Ramos (cell line): ENCODE data around the gene HSCB.

ENCODE experiments used
- in situ Hi-C: fragments of 300-500 bp; cut with MboI; formaldehyde crosslinking; loops from one replicate; pipeline ENCODE4 v1.14.3; 2022; ENCODE audit warnings: low sequenced_read_pairs; ENCODE audit not compliant: unreplicated experiment

The HSCB gene

DNA sequence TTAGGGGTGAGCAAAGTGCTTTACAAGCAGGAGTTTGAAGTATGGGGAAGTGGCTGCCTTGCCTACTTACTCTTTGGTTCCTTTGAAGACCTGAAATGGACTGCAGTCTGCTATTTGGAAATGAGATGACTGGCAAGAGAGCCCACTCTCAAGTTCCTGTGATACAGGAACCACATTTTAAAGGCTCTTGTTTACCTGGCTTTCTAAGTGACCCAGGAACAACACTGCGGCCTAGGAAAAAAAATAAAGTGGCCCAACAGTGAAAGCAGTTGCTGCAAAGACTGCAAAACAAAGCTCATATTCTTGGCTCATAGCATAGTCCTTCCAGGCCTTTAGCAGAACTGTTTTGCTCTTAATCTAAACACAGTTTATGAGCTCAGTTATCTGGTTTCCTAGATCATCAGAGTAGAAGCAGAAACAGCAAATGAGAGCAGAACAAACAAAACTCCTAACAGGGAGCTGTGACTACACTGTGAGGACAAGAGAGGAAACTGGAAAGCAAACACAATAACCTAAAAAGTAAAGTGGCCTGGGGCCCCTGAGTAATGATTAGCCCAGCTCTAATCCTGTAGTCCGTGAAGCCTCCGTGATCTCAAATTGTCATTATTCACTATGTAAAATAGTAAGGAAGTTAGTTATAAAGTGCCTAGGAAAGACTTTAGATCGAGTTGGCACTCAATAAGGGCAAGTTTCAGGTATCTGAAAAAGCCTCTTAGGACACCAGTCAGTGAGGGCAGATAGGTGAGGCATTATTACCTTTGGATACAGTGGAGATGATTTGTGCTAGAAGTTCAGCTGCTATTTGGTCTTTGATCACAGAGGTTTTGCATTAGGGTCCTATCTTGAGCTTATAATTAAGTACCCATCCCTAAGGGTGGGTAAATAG lies 42.2 kb downstream of the HSCB start:
- in situ Hi-C loops: no loop called here

DNA sequence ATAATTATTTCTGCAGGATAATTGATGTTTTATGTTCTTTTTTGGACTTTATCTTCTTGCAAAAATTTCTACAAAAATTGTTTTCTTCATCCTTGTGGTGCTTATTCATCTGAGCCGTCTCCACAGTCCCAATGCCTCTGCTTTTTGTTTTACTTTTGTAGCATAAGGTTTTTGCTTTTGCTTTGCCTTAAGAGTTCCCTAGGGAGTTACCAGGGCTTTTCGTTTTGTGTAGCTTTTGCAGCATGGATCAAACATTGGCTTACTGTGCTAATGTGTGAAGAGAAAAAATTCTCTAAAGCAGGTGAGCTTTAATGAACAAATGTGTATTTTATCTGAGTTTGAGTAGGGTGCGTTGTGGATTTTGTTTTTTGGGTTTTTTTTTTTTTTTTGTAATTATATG lies 46.8 kb downstream of the HSCB start:
- in situ Hi-C loops: no loop called here

DNA sequence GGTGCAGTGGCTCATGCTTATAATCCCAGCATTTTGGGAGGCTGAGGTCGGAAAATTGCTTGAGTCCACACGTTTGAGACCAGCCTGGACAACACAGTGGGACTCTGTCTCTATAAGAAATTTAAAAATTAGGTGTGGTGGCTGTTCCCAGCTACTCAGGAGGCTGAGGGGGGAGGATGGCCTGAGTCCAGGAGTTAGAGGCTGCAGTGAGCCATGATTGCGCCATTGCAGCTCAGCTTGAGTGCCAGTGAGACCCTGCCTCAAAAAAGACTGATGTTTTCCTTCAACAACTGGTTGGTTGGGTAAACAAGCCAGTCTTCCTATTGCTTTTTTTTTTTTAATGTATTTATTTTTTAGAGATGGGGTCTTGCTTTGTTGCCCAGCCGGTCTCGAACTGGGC lies 49.3 kb downstream of the HSCB start:
- in situ Hi-C loops: loop anchor here (5.0 kb wide), 1 partner anchor 36 kb away; no protein-coding TSS in a partner anchor

DNA sequence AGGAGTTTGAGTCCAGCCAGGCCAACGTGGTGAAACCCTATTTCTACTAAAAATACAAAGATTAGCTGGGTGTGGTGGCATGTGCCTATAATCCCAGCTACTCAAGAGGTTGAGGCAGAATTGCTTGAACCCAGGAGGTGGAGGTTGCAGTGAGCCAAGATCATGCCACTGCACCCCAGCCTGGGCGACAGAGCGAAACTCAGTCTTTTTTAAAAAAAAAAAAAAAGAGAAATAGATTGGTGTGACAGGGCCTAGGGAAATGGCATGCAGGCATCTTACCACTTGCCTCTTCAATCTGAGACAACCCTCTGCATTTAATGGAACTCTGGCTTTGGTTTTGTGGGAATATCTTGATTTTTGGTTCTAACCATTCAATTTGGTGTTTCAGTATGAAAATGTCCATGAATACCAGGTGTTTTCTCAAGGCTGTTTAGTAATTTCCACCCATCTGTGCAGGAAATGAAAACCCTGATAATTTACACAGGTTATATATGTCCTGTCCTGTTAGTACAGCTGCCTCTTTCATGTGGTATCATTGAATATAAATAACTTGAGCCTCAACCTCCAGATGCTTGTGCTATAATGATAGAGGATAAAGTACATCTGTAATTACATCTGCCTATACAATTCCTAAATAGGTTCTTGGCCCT lies 50.1 kb downstream of the HSCB start:
- in situ Hi-C loops: loop anchor here (5.0 kb wide), 1 partner anchor 35 kb away; no protein-coding TSS in a partner anchor

DNA sequence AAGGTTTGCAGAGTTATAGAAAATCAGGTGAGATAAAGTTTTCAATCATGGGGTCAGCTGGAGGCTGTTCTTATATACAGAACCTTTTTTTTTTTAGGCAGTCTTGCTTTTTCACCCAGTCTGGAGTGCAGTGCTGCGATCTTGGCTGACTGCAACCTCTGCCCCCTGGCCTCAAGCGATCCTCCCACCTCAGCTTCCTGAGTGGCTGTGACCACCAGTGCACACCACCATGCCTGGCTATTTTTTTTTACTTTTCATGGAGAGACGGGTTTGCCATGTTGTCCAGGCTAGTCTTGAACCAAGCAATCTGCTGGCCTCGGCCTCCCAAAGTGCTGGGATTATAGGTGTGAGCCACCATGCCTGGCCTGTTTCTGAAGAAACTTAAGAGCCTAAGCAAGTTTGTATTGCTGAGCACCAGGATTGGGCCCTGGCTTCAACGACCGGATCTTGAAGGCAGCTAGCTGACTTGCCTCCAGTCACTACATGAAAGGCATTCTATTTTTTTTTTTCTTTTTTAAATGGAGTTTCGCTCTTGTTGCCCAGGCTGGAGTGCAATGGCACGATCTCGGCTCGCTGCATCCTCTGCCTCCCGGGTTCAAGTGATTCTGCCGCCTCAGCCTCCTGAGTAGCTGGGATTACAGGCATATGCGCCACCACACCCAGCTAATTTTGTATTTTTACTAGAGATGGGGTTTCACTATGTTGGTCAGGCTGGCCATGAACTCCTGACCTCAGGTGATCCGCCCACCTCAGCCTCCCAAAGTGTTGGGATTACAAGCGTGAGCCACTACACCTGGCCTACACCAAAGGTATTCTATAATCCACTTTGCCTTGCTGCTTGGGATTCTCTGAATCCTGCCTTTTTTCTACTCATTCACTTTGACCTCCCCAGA lies 50.9 kb downstream of the HSCB start:
- in situ Hi-C loops: loop anchor here (5.0 kb wide), 1 partner anchor 35 kb away; no protein-coding TSS in a partner anchor

DNA sequence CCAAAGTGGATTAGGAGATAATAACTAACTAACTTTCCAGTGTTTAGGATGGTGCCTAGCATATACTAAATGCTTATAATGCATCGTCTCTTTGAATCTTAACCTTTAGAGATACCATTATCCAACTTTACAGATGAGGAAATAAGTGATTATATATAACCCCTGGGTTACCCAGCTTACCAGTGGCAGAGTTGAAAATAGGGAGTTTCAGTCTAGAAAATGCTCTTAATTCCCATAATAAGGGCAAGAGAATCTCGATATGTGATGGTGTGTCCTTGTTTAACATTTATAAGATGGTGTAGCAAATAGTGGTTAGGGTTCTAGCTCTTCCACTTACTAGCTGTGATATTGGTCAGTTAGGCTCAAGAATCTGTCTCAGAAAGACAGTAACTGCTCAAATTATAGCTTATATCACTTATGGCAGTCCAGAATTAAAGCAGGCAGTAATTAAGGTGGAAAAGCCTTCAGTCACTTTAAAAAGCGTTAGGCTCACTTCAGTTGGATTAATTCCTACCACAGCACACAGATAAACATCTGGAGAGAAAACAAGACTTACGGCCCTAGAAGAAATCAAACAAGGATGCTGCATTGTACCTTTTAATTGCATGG lies 52.2 kb downstream of the HSCB start:
- in situ Hi-C loops: loop anchor here (5.0 kb wide), 1 partner anchor 33 kb away; no protein-coding TSS in a partner anchor

DNA sequence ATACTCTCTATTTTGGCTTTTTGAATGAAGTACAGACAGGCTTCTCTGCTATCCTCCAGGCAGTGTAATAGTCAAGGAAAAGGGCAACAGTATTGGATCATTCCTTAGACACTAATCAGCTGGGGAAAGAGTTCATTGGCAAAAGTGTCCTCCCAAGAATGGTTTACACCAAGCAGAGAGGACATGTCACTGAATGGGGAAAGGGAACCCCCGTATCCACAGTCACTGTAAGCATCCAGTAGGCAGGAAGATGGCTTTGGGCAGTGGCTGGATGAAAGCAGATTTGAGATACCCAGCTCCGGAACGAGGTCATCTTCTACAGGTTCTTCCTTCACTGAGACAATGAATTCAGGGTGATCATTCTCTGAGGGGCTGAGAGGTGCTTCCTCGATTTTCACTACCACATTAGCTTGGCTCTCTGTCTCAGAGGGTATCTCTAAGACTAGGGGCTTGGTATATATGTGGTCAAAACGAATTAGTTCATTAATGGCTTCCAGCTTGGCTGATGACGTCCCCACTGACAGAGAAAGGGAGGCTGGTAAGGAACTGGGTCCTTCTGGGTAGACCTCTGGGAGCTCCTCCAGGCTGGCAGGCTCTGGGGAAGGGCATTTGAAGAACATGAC lies 53.3 kb downstream of the HSCB start:
- in situ Hi-C loops: no loop called here

DNA sequence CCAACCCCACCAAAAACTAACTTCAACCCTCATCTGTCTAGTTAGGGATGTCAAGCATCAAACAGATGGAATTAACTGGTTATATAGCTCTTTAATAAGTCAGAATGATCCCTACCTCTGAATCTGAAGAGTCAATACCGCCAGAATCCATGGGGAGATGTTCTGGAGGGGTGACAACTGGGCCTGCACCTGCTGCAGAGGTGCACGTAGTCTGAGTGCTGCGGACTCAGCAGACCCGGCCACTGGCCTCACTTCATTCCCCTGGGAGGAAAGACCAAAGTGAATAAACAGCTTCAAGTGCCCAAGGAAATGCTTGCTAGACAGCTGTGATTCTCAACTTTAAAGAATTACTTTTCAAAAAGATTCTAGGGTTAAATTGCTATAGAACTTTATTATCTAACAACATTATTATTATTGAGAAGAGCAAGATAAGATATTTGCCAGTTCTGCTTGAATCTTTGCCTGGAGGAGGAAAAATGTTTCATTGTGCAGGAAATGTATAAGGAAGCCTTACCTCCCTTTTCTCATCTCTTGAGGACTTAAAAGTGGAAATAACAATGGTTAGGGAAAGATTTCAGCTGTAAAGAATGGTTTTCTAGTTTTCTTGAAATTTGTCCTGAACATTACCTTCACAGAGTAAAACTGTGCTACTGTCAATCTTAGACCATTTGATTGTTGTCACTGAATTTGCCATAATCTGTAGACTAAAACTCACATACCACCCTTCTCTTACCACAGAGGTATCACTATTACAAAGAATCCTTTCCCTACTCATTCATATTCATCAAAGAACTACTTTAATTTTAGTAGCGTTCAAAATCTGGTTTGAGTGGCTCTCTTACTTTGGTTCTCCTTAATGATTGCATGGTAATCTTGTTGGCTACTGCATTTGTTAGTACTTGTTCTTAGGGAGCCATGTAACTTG lies 54.4 kb downstream of the HSCB start:
- in situ Hi-C loops: no loop called here

DNA sequence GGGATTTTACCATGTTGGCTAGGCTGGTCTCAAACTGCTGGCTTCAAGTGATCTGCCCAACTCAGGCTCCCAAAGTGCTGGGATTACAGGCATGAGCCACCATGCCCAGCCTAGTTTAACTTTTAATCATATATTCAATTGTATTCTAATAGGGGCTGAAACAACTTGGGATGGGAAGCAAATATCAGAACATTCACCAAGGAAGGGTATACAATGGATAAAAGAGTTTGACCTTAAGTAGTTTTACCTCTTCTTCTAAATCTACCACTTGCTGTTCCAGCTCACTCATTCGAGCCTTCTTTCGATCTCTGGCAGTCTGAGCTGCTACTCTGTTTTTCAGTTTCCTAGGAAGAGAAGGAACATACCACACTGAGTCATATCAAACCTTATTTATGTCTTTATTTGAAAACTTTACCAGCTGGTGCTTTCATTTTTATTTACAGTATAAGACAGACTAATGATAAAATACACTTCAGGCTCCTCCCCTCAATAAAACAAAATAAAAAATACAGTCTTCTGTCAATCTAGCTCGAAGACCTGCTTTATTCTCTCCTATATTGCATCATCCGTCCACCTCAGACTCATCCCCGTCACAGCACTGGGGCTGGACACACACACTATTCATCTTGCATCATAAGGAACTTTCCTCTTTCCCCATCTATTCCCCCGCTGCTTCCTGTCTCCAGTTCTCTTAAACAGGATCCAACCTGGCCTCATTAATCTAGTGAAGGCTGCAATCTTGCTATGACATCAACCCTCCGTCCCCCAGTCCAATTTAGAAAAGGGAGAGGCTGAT lies 57.2 kb downstream of the HSCB start:
- in situ Hi-C loops: no loop called here

DNA sequence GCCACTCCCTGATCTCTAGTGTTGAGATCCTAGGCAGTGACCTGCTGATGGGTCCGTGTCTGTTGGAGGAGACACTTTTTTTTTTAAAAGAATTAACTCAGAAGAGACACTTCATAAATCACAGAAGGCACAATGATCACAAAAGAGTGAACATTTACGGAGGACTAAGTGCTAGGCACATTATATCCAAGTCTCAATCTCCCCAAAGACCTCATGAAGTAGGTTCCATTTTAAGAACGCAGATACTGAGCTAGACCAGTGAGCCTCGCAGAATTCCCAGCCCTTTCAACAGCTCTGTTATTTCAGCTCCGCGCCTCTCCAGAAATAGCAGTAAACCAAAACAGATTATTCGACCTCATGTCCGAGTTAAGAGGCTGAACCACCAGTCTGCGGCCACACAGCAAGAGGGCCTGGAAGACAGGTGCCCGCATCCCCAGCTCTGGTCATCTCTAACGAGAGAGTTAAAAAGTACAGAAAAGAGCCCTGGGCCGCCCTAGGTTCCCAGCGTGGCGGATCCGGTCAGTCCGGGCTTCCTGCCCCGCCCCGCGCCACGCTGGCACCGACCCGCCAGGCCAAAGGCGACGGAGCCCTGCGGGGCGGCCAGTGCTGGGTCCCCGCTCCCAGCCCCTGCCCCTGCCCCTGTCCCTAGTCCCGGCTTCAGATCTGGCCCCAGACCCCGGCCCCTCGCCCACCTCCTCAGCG lies 57.9 kb downstream of the HSCB start:
- in situ Hi-C loops: loop anchor here (25.0 kb wide), 1 partner anchor 588 kb away; the partner anchor contains the start of gene AP1B1

DNA sequence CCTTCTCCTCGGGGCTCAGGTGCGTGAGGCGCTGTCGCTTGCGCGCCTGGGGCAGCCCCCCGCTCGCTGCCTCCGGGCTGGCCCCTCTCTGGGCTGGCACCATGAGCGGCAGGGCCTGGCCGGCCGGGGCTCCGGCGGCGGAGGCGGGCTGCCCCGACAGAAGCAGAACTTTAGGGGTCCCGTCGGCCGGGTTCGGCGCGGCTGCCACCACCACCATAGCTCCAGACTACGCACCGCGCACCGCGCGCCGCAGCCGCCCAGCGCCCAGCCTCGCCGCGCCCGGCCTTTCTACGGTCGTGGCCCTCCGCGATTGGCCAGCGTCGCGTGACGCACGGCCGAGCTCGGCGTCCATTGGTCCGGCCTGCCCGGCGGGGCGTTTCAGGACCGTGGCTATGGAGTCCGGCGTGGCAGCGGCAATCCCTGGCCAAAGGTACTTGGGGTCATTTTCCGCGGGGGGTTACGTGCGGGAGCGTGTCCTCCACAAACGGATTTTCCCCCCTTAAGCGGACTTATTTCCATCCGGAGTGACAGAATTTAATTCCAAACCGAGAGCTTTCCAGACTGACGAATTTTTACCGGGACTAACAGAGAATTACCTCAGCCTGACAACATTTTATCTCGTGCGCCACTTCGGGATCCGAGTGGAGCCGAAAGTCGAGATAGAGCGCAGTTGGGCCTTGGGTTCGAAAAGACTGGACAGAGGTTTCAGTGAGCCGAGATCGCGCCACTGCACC lies 58.6 kb downstream of the HSCB start, which contains the start of gene XBP1:
TSS of gene XBP1 (minus strand) at position 262 of the 734 bp plus-strand sequence.
- in situ Hi-C loops: loop anchor here (25.0 kb wide), 1 partner anchor 587 kb away; the partner anchor contains the start of gene AP1B1

DNA sequence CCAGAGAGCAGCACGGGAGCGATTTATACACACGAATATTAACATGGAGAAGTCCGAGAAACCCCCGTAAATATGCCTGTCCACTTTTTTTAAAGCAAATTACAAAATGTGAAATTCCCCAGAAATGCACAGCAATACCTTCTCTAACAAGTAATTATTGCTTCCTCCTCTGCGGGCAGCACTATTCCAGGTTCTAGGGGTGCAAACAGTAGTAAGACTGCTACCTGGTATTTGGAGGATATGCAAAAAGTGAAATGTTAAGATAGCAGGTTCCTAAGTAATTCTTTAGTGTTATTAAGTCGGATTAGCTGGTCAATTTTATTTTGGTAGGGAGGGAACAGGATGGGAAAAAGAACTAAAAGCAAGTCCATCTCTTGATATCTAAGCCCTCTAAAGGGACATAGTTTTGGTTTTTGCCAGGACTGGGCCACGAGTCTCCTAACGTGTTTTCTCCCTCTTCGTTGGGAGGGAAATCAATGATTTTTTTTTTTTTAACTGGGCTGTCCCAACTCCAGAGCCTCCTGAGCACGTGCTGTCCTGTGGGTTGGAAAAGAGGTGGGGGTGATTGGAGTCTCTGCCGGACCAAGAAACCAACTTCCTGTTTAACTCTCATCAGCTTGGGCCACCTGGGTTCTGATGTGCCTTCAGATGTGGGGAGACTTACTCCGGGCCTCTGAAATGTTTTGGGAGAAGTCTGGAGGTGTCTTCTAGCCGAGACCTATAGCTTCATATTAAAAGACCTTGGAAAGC lies 60.2 kb downstream of the HSCB start:
- in situ Hi-C loops: loop anchor here (25.0 kb wide), 1 partner anchor 585 kb away; the partner anchor contains the start of gene AP1B1

DNA sequence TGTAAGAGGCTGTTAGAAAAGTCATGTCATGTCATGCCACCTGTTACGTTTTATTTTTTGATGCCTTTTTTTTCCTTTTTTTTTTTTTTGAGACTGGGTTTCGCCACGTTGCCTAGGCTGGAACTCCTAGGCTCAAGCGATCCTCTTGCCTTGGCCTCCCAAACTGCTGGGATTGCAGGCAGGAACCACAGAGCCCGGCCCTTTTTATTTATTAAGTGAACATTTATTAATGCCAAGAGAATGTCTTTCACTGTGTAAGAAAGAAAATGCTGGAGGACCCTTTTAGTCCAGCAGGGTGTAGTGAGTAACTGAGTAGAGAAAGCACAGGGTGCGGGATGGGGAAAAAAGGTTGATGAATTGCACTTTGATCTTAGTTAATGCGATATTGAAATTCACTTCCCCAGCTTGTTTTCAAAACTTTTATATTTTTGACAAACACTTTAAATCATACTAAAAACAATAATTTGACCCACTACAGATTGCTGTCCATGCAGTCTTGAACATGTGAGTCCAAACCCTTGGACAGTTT lies 60.8 kb downstream of the HSCB start:
- in situ Hi-C loops: loop anchor here (25.0 kb wide), 1 partner anchor 585 kb away; the partner anchor contains the start of gene AP1B1

DNA sequence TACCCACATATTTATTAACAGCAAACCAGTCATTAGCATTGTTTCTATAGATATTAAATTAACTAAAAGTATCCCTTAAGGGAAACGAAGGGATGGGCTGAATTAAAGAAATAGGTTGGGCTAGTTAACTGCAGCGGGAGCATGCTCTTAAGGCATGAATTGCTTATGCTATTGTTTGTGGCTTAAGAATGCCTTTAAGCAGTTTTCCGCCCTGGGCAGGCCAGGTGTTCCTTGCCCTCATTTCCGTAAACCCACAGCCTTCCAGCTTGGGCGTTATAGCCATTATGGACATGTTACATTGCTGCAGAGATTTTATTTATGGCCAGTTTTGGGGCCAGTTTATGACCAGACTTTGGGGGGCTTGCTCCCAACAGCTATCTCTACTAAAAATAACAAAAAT lies 63.6 kb downstream of the HSCB start:
- in situ Hi-C loops: loop anchor here (25.0 kb wide), 1 partner anchor 582 kb away; the partner anchor contains the start of gene AP1B1
